ENCODE results near the gene PGA5.
"Not testable (repeated sequence)": the region's sequence is repeated elsewhere in the genome, so short reads cannot be mapped to it uniquely, and the experiment has no call there.

Gene PGA5

DNA sequence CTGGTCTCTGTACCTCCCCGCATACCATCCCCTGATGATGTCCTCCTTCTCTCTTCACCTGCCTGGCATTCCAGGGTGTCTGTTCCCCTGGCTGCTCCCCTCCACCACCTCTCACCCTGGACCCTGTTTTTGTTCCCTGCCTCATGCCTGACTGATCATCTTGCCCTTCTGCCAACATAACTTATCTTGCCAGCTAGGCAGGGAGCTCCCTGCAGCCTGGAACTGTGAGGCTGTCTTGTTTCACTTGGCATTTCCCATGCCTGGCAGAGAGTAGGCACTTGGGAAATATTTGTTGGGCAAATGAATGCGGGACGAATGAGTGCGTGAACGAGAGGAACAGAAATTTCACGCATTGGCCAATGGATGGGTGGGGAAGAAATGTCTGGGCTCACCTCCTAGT lies 11.5 kb upstream of the PGA5 start:
- DNase-seq = not testable (repeated sequence)

DNA sequence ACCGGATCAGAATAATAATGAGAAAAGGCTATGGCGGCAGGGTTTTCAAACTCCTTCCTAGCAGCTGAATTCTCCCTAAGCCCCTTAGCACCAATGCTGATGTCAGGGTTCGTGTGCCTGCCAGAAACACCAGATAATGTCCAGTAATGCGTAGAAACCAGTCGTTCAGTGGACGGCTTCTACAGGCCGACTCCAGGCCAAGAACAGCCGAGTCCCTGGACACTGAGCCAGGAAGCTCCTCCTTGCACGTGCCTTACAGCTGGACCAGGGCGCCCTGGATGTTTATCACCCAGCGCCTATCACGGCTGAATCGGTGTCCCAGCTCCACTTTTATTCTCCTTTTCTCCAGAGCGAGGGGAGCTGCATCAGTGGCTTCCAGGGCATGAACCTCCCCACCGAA lies 9.9 kb upstream of the PGA5 start:
- DNase-seq = not testable (repeated sequence)

DNA sequence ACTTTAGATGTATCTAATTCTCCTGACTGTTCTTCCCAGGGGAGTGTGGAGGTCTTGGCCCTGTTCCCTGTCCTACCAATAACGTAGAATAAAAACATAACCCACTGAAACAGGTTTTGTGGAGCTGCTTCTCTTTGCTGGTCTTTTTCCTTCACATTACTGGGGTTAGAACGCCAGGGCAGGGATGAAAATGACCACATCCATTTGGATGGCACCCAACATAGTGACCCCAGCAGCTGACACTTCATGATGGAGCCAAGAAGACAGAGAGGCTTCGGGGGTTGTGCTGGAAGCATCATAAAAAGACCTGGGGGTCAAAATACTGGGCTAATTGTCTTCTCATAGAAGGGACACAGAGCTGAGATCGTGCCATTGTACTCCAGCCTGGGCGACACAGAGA lies 9.4 kb upstream of the PGA5 start:
- not testable (repeated sequence) for DNase-seq

DNA sequence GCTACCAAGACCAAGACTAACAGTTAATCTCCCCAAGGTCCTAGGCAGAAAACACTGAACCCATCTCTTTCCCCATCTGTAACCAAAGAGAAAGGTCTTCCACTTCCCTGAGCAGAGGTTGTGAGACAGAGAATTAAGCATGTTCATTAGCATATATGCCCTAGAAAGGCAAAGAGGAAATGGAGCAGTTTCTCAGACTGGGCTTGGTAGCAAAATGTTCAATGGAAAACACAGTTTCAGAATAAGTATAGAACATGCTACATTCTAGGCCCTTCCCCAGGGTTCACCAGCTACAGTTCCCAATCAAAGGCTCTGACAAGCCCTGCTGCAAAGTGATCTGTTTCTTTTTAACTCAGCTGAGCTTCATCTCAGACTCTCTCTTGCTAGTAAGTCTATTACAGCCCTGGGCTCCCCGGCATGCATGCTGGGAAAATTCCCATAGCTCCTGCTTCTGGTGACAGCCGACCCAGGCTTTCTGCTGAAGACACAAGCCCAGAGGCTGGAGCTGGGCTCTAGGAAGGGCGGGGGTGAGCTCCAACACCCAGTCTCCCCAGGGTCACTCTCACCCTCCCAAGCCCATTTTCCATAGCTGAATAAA lies 8.3 kb upstream of the PGA5 start:
- not testable (repeated sequence) for DNase-seq

DNA sequence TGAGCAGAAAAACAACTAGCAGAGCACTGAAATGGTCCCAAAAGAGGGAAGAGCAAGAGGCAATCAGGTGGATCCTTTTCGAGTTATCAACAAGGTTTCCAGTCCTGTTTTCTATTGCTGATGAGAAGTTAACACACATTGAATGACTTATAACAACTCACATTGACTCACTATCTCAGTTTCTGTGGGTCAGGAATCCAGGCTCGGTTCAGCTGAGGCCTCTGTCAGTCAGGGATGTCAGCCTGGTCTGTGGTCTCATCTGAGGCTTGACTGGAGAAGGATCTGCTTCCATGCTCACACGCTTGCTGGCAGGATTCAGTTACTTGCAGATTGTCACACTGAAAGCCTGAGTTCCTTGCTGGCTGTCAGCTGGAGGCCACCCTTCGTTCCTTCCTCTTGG lies 3.8 kb upstream of the PGA5 start:
- not testable (repeated sequence) for DNase-seq

DNA sequence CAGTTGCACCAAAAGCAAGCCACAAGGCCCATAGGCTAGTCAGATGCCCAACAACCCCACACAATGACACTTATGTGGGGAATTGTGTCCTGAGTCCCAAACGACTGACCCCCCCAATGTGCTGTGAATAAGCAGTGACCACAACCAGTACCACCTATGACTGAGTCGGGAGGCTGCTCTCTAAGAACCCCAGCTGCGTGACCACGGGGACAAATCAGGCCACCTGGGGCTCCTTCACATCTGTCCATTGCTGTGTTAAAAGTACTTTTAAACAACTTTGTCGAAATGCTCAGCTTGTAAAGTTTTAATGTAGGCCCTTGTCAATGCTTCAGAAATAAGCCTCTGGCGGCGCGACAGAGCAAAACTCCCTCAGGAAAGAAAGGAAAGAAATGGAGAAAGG lies 687 bp upstream of the PGA5 start:
- DNase-seq = not testable (repeated sequence)

DNA sequence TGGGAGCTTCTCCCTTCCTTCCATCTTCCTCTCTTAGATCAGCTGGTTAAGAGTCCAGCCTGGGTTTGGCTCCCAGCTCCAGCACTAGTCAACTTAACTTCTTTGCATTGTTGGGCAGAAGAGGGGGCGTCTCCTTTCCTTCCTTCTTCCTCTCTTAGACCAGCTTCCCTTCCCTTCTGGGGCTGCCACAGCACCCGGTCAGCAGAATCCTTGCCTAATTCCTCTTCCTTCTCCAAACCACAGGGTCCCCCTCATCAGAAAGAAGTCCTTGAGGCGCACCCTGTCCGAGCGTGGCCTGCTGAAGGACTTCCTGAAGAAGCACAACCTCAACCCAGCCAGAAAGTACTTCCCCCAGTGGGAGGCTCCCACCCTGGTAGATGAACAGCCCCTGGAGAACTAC lies 551 bp downstream of the PGA5 start:
- DNase-seq = not testable (repeated sequence)

DNA sequence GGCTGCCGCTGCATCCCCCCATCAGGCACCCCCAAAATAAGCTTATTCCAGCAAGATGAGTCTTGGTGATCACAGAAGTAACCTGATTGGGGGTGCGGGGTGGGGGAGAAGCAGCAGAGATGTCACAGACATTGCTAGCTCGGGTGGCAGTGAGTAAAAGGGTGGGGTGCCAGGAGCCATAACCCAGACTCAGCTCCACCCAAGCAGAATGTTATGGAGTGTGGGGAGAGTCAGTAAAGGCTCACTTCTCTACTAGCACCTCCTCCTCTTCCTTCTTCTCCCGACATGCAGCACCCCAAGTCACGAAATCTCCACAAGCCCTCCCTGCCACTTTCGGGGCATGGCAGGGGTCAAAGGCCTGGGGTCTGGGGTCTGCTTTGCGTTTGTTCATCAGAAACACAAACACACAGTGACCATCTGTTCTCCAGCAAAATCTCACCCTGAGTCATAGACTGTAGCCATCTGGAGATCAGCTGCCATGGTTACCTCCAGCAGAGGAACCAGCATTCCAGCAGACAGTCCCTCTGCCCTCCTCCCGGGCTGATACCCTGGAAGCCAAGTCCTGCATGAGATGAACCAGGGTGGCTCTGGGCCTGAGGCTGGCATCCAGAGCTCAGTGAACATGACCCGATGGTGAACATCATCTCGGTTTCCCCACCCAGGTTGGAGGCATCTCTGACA lies 4.4 kb downstream of the PGA5 start:
- DNase-seq = not testable (repeated sequence)

DNA sequence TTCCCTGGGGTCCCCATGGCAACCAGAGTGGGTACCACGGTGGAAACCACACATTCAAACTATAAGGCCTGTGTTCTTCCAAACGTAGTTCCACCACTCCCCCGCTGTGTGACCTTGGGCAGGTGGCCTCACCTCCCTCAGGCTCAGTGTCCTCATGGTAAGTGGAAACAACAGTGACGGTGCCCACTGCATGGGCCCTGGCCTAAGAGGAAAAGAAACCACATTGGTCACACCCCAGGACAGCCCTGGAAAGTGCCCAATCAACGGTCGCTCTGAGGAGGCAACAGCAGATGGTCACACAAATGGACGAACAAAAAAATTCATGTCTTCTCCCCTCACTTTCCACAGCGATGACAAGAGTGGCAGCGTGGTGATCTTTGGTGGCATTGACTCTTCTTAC lies 7.1 kb downstream of the PGA5 start:
- DNase-seq = not testable (repeated sequence)

DNA sequence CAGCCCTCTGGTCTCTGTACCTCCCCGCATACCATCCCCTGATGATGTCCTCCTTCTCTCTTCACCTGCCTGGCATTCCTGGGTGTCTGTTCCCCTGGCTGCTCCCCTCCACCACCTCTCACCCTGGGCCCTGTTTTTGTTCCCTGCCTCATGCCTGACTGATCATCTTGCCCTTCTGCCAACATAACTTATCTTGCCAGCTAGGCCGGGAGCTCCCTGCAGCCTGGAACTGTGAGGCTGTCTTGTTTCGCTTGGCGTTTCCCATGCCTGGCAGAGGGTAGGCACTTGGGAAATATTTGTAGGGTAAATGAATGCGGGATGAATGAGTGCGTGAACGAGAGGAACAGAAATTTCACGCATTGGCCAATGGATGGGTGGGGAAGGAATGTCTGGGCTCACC lies 8.2 kb downstream of the PGA5 start:
- DNase-seq = not testable (repeated sequence)

DNA sequence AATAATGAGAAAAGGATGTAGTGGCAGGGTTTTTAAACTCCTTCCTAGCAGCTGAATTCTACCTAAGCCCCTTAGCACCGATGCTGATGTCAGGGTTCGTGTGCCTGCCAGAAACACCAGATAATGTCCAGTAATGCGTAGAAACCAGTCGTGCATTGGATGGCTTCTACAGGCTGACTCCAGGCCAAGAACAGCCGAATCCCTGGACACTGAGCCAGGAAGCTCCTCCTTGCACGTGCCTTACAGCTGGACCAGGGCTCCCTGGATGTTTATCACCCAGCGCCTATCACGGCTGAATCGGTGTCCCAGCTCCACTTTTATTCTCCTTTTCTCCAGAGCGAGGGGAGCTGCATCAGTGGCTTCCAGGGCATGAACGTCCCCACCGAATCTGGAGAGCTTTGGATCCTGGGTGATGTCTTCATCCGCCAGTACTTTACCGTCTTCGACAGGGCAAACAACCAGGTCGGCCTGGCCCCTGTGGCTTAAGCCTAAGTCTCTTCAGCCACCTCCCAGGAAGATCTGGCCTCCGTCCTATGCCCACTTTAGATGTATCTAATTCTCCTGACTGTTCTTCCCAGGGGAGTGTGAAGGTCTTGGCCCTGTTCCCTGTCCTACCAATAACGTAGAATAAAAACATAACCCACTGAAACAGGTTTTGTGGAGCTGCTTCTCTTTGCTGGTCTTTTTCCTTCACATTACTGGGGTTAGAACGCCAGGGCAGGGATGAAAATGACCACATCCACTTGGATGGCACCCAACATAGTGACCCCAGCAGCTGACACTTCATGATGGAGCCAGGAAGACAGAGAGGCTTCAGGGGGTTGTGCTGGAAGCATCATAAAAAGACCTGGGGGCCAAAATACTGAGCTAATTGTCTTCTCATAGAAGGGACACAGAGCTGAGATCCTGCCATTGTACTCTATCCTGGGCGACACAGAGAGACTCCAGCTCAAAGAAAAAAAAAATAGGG lies 10.1 kb downstream of the PGA5 start:
- not testable (repeated sequence) for DNase-seq

DNA sequence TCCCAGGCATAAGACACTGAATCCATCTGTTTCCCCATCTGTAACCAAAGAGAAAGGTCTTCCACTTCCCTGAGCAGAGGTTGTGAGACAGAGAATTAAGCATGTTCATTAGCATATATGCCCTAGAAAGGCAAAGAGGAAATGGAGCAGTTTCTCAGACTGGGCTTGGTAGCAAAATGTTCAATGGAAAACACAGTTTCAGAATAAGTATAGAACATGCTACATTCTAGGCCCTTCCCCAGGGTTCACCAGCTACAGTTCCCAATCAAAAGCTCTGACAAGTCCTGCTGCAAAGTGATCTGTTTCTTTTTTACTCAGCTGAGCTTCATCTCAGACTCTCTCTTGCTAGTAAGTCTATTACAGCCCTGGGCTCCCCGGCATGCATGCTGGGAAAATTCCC lies 11.4 kb downstream of the PGA5 start:
- not testable (repeated sequence) for DNase-seq

DNA sequence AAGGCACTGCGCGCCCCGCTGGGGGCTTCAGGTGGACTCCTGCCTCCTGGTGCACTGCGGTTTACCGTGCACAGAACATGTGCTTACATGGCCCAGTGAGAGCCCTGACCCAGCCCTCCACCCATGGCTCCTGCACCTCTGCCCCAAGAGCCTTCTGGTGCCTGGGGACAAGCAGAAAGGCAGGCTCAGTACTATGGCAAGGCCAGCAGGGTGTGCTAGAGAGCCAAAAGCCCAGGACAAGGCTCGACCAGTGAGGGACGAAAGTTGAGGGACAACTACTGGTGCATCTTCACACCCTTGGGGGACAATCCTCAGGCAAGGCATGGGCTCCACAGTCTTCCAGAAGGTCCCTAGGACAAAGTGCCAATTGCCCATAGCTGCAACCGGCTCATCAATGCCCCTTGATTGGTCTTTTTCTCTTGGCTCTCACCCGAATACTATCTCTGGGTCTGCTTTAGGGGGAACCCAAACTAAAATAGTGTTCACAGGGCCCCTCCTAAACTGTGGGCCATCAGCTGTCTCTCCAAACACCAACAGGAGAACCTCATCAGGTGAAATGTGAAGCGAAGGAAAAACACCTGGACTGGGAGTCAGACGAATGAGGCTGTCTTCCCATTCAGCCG lies 13.5 kb downstream of the PGA5 start:
- DNase-seq = peak; percentile 53 to 81

DNA sequence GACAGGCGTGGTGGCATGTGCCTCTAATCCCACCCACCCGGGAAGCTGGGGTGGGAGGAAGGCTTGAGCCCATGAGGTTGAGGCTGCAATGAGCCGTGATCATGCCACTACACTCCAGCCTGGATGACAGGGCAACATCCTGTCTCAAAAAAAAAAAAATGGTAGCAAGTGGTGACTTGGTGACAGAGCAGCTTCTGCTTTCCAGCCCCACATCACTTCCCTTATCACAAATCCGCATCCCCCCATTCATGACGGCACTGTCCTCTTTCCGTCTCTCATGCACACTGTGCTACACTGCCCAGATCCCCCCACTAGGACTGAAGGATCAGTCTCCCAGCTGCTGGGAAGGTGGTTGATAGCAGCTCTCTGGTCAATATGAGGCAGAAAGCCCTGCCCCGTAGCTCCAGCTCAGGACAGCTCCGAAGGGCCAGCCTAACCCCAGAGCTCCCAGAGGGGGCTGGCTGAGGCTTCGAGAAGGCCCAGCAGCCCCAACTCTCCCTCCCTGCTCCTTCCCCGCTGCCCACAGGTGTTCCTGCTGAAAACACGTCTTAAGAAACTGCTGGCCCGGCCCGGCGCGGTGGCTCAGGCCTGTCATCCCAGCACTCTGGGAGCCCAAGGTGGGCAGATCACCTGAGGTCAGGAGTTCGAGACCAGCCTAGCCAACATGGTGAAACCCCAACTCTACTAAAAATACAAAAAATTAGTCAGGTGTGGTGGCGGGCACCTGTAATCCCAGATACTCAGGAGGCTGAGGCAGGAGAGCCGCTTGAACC lies 15.9 kb downstream of the PGA5 start:
- peak; percentile 55 to 77 for DNase-seq

DNA sequence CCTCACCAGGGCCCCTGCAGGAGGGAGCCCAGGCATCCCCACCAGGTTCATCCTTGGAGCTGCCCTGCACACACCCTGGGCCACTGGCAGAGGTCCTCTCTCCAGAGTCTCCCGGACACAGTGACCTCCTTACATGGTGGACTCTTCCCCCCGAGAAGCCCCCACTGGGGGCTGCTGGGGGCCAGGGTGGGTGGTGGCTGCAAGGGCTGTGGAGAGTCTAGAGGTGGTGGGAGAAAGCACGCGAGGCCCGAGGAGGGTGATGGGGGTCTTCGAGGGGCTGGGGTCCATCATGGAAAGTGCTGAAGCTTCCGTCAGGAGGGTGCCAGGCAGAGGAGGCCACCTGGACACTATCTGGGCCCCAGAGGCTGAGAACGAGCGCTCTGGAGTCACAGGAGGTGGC lies 17.6 kb downstream of the PGA5 start:
- DNase-seq = no peak

DNA sequence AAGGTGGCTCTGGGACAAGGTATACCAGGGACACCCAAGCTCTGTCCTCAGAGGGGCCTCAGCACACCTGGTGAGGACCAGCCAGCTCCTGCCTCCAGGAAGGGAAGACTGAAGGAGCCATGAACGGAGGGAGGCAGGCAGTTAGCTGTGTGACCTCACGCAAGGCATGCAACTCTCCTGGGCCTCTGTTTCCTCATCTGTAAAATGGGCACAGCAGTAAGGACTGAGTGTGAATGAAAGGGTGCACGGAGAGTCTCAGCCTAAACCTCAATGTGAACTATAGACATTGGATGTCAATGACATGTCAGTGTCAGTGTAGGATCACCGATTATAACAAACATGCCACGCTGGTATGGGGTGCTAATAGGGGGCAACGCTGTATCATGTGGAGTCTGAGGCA lies 18.4 kb downstream of the PGA5 start:
- no peak for DNase-seq

DNA sequence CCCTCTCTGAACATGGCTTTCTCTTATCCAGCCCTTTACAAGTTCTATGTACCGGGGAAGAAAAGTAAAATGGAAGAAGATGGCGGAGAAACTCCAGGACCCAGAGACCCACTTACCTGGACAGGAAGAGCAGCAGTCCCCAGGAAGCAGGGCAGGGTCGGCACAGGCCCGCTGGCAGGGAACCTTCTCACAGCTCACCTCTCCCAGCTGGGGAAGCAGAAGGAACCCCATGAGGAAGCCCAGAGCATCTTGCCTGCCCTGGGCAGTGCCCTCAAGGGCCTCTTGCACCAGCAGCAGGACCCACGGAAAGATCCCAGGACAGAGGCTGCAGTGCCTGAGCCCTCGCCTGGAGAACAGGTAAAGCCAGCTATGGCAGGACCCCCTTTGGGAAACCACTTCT lies 23.4 kb downstream of the PGA5 start:
- DNase-seq = no peak

DNA sequence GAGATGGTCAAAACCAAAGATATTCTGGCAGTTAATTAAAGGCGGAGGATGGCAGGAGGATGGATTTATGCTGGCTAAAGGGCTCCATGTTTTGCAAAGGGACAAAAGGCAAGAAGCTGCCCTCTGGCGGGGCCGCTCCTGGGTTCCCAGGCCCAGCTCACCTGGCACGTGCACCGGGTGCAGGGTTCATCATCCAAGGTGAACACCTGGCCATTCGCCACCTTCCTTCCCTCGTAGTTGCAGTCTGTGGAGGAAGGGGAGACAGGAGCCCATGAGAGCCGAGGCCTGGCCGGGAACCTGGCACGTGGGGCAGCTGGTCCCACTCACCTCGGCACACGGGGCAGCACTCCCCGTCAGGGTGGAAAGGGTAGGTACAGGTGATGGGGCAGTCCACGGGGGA lies 23.8 kb downstream of the PGA5 start:
- no peak for DNase-seq

DNA sequence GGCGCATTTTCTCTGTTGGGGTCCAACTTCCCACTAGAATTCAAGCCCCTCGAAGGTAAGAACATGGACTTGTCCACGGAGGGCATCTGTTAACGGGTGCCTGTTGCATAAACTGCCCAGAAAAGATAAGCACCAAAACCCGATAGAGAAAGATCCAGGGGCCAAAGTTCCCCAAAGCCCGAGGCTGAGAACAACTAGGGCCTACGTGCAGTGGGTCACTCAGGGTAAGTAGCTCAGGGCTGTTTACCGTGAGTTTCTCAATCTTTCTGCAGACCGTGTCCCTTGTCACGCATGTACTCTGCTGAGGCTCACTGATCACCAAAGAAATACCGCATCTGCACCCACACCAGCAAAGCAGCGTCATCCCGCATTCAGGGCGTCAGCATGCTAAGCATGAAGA lies 24.4 kb downstream of the PGA5 start:
- DNase-seq = no peak

DNA sequence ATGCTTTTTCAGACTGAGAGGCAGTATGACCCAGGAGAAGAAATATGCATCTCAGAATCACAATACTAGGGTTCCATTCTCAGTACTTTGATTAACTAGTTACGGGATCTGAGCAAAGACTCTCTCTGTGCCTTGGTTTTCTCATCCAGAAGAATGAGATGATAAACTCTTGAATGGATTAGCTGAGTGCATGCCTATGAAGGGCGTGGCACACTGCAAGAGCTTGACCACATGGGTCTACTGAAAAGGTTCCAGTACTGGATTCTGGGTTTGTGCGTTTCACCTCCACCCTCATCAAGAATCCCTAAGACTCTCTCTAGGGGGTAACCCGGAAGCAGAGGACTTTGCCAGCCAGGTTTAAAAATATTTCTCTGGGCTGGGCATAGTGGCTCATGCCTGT lies 25.6 kb downstream of the PGA5 start:
- DNase-seq = no peak

DNA sequence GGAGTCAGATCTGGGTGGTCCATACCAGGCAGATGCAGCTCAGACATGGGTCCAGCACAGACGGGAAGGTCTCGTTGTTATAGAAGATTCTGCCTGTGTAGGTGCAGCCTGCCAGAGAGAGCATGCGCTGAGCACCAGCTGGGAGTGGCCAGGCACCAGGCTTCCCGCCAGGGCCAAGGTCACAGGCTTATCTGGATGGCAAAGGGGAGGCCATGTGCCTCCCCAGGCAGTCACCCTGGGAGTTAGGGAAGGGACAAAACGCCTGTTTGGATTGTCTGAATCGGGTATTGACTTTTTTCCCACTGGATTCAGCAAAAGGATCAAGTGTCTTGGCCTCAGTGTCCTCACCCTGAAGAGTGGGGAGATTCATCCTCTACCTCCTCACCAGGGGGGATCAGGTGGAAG lies 26.5 kb downstream of the PGA5 start:
- no peak for DNase-seq

DNA sequence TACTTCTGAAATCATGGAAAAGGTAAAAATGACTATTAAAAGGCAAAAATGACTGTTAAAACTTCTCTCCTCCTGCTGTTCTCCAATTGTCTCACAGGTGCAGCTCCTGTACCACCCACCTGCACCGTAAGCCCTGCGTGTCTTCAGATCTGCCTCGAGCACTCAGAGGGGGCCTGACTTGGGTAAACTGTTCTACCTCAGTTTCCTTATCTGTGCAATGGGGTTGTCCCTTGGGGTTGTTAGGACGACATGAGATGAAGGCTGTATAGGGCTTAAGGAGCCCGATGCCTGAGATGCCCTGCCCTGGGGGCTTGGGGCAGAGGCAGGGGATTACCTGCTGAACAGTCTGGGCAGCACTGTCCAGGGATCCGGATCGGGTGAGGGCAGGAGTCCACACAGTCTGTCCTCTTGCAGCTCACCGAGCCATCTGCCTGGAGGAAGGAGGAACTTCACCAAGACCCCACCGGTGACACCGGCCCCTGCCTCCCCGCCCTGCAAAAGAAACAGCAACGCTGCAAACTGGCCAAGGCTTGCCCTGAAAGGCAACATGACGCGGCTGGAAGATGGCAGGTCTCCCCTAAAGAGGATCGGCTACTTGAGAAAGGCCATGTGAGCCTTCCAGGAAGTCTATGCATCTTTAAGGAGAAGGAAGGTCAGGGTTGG lies 27.7 kb downstream of the PGA5 start:
- no peak for DNase-seq

All from inflammatory macrophage treated with lipopolysaccharide for 1 hour (primary cell).